Left colon (tissue), 2 donors: ENCODE data around the gene NELL1. TPM values are rescaled to one million over a fixed set of nuclear protein-coding genes. Genes with fewer than 3 reads are reported as not detected.

Source experiments
- ATAC-seq: fragments of 200-7000 bp; cut with Tn5 transposase; one replicate; pipeline ENCODE4 v1.9.1; 2020; ENCODE audit warnings: mild to moderate bottlenecking, moderate library complexity
- DNase-seq, 2 donors: peaks; one replicate each; pipeline ENCODE4 v3.0.0-alpha.2; 2020
- intact Hi-C, 2 donors: fragments of 100-400 bp; cut with DNase I in 1 of 2; cut with micrococcal nuclease in 1 of 2; formaldehyde crosslinking; loops; one replicate each; pipeline versions ENCODE4 v1.11.2 to v1.14.0; 2022; cut with DNase I, micrococcal nuclease
- total RNA-seq, 2 donors: library from RNA; stranded (reverse); fragmentation: NEBNext Ultra II Directional; extraction: Animal tissue kit (Norgen Biotek cat#: 25700); gene quantifications; one replicate each; pipeline ENCODE4 v1.2.1, GENCODE V29; 2021
- donor health status: DM: no; HTN: no; CAD: no.
- donor health status: DM: yes; HTN: yes; CAD: no.

NELL1 gene
- total RNA-seq, 2 donors from 2014 or later = 0.09 to 0.89 TPM

GRCh38 chr11:20912922-20913512 lies 243.6 kb downstream of the NELL1 start:
- ATAC-seq (no peak), DNase-seq (no peak)
- intact Hi-C loops = no loop called here

GRCh38 chr11:20917306-20917705 lies 247.9 kb downstream of the NELL1 start:
- DNase-seq (no peak), ATAC-seq (no peak)
- intact Hi-C loops = no loop called here

GRCh38 chr11:20926799-20927540 lies 257.6 kb downstream of the NELL1 start:
- no peak for ATAC-seq
- DNase-seq = no peak
- intact Hi-C loops = no loop called here

DNA sequence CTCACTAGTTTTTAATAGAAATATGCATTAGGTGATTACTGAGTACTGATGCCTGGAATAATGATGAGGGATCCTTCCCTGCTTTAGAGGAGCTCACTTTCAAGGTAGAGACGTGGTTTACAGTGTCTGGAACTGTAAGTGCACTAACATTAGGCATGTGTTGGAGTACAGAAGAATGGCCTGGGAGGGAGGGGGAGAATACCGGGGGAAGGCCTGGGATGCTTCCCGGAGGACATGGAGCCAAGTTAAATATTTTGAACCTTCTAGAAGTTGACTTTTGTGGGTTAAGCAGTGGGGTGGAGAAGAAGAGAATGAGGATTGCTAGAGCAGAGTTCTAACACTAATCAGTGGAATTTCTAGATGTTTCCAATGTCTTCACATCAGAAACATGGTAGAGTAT lies 261.6 kb downstream of the NELL1 start:
- no peak for DNase-seq
- no peak for ATAC-seq

GRCh38 chr11:20933086-20933485 lies 263.7 kb downstream of the NELL1 start:
- no peak for ATAC-seq
- intact Hi-C loops = no loop called here
- DNase-seq = no peak

More for the DNA sequence above, 261.6 kb downstream of the NELL1 start:
- intact Hi-C loops = no loop called here

GRCh38 chr11:20933958-20934357 lies 264.6 kb downstream of the NELL1 start:
- ATAC-seq (no peak), DNase-seq (no peak)
- intact Hi-C loops = no loop called here

DNA sequence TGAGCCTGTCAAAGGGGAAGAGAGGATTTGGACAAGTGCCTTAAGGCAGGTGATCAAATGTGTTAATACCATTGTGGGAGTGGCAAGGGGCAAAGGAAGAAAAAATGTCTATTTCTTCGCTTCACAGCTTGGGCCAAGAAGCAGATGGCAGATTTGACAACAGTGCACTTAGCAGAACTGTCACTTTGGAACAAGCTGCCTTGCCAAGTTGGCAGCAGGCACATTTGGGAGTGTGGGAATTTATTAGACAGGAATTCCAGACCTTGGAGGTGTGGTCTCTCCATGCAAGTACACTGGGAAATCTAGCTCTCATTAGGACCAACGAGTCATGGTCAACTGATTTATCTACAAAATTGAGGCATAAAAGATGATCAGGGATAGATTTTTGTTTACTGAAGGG lies 265.1 kb downstream of the NELL1 start:
- intact Hi-C loops = no loop called here
- ATAC-seq (no peak), DNase-seq (no peak)

GRCh38 chr11:20937826-20938225 lies 268.4 kb downstream of the NELL1 start:
- no peak for DNase-seq
- ATAC-seq = no peak
- intact Hi-C loops = no loop called here

DNA sequence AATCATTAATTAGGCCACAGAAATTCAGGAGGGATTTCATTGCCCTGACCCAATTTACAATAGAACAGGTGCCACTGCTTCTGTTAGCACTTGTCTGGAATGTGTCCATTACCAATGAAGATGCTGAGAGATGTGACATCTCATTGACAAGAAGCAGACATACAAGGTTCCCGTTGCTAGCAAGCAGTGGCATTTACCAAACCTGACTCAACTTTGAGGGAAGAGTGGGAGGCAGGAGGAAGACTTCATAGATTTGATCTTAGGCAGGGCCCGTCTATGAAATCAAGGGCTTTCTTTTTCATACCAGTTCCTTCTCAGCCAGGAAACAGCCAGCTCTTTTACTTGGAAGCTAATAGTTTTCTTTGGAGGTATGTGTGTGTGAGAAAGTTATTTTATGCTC lies 280.2 kb downstream of the NELL1 start:
- no peak for DNase-seq

DNA sequence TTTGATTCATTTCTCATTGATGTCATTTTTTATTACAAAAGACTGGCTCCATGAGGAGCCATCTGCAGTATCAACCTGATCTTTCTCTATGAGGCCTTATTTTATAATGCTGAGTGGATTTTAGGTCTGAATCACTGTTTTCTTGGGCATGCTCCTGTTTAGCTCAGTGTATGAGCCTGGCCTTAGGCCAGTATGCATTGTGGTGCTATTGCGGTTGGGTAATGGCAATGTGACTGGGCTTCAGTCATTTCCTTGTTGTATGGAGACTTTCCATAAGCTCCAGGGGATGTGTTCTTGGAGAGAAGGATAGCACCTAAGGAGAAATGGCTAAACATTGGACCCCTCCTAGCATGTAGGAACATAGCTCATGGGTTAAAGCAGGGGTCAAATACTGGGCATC lies 293.2 kb downstream of the NELL1 start:
- DNase-seq (no peak), ATAC-seq (no peak)
- intact Hi-C loops = no loop called here

More for the DNA sequence above, 280.2 kb downstream of the NELL1 start:
- intact Hi-C loops = no loop called here
- ATAC-seq = no peak

DNA sequence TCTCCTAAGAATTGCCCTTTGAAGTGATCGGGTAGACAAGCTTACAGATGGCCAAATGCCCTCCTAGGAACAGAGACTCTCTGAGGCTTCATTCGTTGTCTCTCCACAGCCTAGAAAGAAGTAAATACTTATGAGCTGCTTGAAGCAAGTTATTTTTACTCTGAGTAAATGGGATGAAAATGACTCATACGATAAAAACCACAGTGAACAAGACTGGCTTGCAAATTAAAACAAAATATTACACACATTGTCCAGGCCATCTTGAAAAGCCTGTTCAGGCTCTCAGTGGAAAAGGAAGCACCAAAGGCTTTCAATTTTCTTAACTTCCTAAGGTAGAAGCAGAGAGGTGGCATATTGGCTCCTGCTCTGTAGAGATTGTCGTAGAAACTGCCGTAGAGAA lies 294.2 kb downstream of the NELL1 start:
- no peak for ATAC-seq
- intact Hi-C loops = no loop called here
- no peak for DNase-seq

GRCh38 chr11:20964985-20965384 lies 295.6 kb downstream of the NELL1 start:
- no peak for ATAC-seq
- intact Hi-C loops = no loop called here

DNA sequence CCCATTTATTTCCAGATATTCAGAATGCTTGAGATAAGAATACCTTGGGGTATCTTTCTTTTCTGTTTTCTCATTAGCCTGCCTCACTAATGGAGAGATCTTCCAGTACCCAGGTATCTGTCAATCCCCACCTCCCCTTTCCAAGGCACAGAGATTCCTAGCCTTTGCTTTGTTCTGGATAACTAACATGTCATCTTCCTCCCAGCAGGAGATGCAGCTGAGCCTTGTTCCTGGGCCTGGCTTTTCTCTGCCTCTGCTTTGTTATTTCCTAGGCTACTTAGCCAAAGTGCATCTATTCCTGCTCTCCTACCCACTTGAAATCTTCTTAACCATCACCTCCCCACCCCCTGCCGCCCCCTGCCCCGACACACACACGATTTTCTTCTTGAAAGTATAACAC lies 297.1 kb downstream of the NELL1 start:
- ATAC-seq = no peak

More at GRCh38 chr11:20964985-20965384, 295.6 kb downstream of the NELL1 start:
- no peak for DNase-seq

DNA sequence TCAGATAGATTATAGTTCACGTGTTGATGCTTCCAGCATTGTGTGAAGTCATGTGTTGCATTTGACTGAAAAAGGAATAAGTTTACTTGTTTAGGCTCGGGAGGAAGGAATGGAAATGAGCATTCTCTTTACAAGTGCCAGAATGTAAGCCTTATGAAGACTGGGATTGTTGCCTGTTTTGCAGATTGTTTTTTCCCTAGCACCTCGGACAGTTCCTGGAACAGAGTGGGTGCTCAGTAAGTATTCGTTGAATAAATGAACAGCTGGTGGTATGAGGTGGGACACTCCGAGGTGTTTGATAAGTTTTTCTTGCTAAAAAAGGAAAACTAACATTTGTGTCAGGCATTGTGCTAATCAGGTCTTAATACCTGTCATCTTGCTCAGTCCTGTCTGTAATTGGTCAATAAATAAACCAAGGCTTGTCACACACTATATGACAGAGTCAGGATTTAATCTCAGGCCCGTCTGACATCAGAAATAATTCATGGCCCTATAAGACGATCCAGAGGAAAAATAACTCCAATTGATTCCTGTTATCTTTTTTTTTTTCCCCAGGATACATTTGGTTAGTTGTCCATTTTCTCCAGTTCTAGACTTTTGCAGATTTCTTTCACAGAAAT lies 304.7 kb downstream of the NELL1 start:
- no peak for ATAC-seq
- intact Hi-C loops = no loop called here
- no peak for DNase-seq

More for the DNA sequence above, 297.1 kb downstream of the NELL1 start:
- intact Hi-C loops = no loop called here
- DNase-seq = no peak

DNA sequence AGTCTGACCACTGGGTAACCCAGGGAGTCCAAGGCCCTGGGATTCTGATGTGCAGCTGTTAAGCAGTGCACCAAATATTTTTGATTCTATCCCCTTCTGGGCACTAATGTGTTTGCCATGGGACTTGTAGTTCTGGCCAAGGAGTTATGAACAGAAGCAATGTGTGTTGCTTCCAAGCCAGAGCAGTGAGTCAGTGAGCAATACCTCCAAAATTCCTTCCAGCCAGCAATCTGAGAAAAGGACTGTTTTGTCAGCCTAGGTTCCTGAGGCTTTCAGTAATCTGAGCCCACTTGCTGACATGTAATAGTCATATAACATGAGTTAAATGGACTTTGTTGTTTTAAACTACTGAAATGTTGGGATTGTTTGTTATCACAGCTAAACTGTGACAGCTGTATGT lies 311.4 kb downstream of the NELL1 start:
- ATAC-seq (no peak), DNase-seq (no peak)
- intact Hi-C loops = no loop called here

GRCh38 chr11:20990447-20990846 lies 321.1 kb downstream of the NELL1 start:
- no peak for ATAC-seq
- intact Hi-C loops = no loop called here
- DNase-seq = no peak

DNA sequence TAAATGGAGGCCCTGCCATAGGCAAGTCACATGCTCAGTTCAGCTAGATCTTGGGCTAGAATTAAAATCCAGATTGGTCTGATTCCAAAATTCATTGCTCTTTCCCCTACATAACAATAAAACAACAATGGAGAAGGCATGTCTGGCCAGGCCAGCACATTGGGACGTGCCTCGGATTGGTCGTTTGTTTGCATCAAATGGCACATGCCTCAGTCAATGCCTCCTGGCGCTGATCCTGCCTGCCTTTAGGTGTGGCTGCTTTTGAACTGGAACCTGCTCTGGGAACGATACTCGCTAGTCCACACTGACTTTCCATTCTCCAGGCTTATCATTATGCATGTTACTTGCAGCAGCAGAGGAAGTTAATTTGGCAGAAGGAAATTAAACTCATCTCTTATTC lies 322.1 kb downstream of the NELL1 start:
- ATAC-seq (no peak), DNase-seq (no peak)
- intact Hi-C loops = no loop called here

DNA sequence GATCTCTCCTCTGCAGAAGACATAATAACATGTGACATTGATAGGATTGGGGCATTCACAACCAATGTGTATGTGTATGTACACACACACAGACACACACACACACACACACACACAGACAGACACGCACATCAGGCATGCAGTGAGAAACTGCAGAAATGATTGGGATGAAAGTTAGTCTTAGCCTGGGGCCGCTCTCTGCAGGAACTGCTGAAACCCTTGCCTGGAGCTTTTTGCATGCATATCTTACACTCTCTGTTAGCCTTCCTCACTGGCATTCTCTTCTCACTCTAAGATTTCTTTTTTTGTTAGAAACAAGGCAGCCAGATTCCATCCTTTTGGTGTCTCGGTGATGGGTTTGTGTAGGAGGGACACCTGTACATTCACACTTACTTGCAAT lies 337.9 kb downstream of the NELL1 start:
- ATAC-seq = no peak
- DNase-seq = no peak
- intact Hi-C loops = no loop called here

DNA sequence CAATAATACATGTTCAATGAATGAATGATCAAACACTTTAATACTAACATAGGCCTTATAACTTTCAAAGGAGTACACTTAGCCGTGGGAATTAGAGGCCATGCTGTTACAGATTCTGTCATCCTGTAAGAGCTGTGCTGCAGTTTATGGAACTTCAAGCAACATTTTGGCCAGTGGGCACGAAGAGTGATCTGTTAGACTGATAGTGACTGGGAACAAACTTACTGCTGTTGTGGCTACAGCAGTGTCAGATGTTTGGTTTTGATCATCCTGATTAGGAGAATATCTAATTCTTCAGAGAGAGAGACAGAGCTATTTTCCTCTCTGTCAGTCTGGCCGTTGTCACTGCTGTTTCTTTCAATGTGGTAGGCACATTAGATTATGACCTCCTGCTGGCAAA lies 348.9 kb downstream of the NELL1 start:
- ATAC-seq (no peak), DNase-seq (no peak)
- intact Hi-C loops = no loop called here

- ATAC-seq (no peak), DNase-seq (no peak)
- intact Hi-C loops = no loop called here
Measured at GRCh38 chr11:21026685-21027084, 357.3 kb downstream of the NELL1 start.
